Upper lobe of left lung (tissue), 6 donors: Measurements from ENCODE around the gene RHOG. TPM values are rescaled to one million over a fixed set of nuclear protein-coding genes. Genes with fewer than 3 reads are reported as not detected.

Experiments
- ATAC-seq, 2 donors: fragments of 200-7000 bp; cut with Tn5 transposase; one replicate each; pipeline ENCODE4 v1.9.1; 2022; ENCODE audit warnings: mild to moderate bottlenecking in 2 of 2, moderate library complexity in 2 of 2; ENCODE audit not compliant: low FRiP score in 2 of 2
- DNase-seq, 2 donors: peaks; one replicate each; pipeline ENCODE4 v3.0.0-alpha.2; 2019 to 2020
- H3K27ac ChIP-seq, 4 donors: fragments of 200-600 bp; sonication (generic); one replicate each; pipeline ENCODE4 v1.5.1; 2016 to 2019
- H3K27me3 ChIP-seq, 4 donors: fragments of 200-600 bp; sonication (generic); one replicate each; pipeline ENCODE4 v1.5.1; 2017 to 2019
- H3K36me3 ChIP-seq, 4 donors: fragments of 200-600 bp; sonication (generic); one replicate each; pipeline ENCODE4 v1.5.1; 2016 to 2019
- H3K4me1 ChIP-seq, 4 donors: fragments of 200-600 bp; sonication (generic); one replicate each; pipeline ENCODE4 v1.5.1; 2018 to 2019
- H3K4me3 ChIP-seq, 4 donors: fragments of 200-600 bp; sonication (generic); one replicate each; pipeline ENCODE4 v1.5.1; 2017 to 2019; ENCODE audit warnings: mild to moderate bottlenecking in 2 of 4, moderate library complexity in 1 of 4
- H3K9me3 ChIP-seq, 4 donors: fragments of 200-600 bp; sonication (generic); one replicate each; pipeline ENCODE4 v1.5.1; 2018 to 2019
- CTCF ChIP-seq, 6 experiments: fragments of 450-650 bp in 4 of 6; fragments of 200-600 bp in 2 of 6; sonication (generic) in 2 of 6; IDR thresholded peaks; one replicate each; pipeline ENCODE4 v1.5.1; 2016 to 2019; ENCODE audit warnings: antibody characterized with exemption in 6 of 6
- EP300 ChIP-seq, 4 donors: sonication (generic); formaldehyde crosslinking; IDR thresholded peaks; one replicate each; pipeline ENCODE4 v1.5.1; 2017; ENCODE audit warnings: antibody characterized with exemption in 4 of 4, control low read depth in 2 of 4
- POLR2A ChIP-seq, 4 donors: fragments of 450-650 bp; IDR thresholded peaks; one replicate each; pipeline ENCODE4 v1.5.1; 2016 to 2017; ENCODE audit warnings: antibody characterized with exemption in 4 of 4, mild to moderate bottlenecking in 2 of 4
- POLR2AphosphoS5 ChIP-seq, 2 donors: sonication (generic); formaldehyde crosslinking; IDR thresholded peaks; one replicate each; pipeline ENCODE4 v1.5.1; 2017; ENCODE audit warnings: antibody characterized with exemption in 2 of 2
- WGBS, 2 donors: methylation state at CpG; one replicate each; pipeline ENCODE4 v1.1.5; 2017 to 2018; 5-methylcytosine and 5-hydroxymethylcytosine counted together
- total RNA-seq, 6 donors: library from RNA; depleted of rRNA in 4 of 6; stranded (reverse); fragments of >200 nt in 4 of 6; gene quantifications; one replicate each; pipeline versions ENCODE4 v1.1.0 to v1.2.1, GENCODE V29; 2016 to 2021
- donor health status: DM: no; HTN: no; CAD: no; lungs with moderate emphysema.
- donor health status: DM: no; HTN: yes; CAD: no; lungs with severe emphysema.

RHOG gene
- total RNA-seq, 6 donors from 2014 or later = 67.0 to 137 (median 85.1) TPM

GRCh38 chr11:3825473-3826154 is 15.1 kb downstream of the RHOG start:
- peak in 1 of 2 donors; percentile 8 for ATAC-seq
- WGBS, 2 donors = 74 to 77% methylated on average over 7 to 8 of the region's 8 CpGs

GRCh38 chr11:3824714-3825472 is 15.9 kb downstream of the RHOG start:
- Histone ChIP-seq H3K4me3 (no peak overlapping the region), H3K9me3 (no peaks in the 10 kb centered on the region), H3K4me1 (peaks cover 0 to 2% (median under 1%) of the 10 kb centered on the region in 4 donors), H3K27ac (peak overlapping the region in 3 of 4 donors; percentile 17 to 34 (median 33)), H3K27me3 (no peaks in the 10 kb centered on the region), H3K36me3 (peaks cover 14 to 46% (median 28%) of the 10 kb centered on the region in 4 donors)
- 69 to 73% methylated on average over 17 to 18 of the region's 18 CpGs for WGBS, 2 donors
- TF ChIP-seq POLR2A (IDR thresholded peaks at IDR 0.05) = no peak
- TF ChIP-seq POLR2AphosphoS5 (IDR thresholded peaks at IDR 0.05) = peak in 1 of 2 donors; percentile 25
- peak; percentile 73 to 93 (median 80) for TF ChIP-seq CTCF (IDR thresholded peaks at IDR 0.05)
- DNase-seq = peak in 1 of 2 donors; percentile 74
- peak; percentile 77 to 81 for ATAC-seq

More at GRCh38 chr11:3825473-3826154, 15.1 kb downstream of the RHOG start:
- no peaks in the 10 kb centered on the region for H3K27me3 ChIP-seq
- no peak for DNase-seq
- peaks cover under 1 to 8% (median 5%) of the 10 kb centered on the region in 4 donors for H3K4me1 ChIP-seq
- H3K27ac ChIP-seq = peak overlapping the region in 2 of 4 donors; percentile 17 to 33
- no peak for TF ChIP-seq EP300 (IDR thresholded peaks at IDR 0.05)
- TF ChIP-seq CTCF (IDR thresholded peaks at IDR 0.05) = no peak
- no peak for TF ChIP-seq POLR2AphosphoS5 (IDR thresholded peaks at IDR 0.05)
- TF ChIP-seq POLR2A (IDR thresholded peaks at IDR 0.05) = no peak
- H3K4me3 ChIP-seq = no peak overlapping the region
- peaks cover 14 to 52% (median 31%) of the 10 kb centered on the region in 4 donors for H3K36me3 ChIP-seq
- H3K9me3 ChIP-seq = no peaks in the 10 kb centered on the region

- peak in 1 of 2 donors; percentile 2 for ATAC-seq
- peaks cover 10 to 40% (median 22%) of the 10 kb centered on the region in 4 donors for H3K36me3 ChIP-seq
- DNase-seq = peak in 1 of 2 donors; percentile 76
- TF ChIP-seq EP300 (IDR thresholded peaks at IDR 0.05) = no peak
- TF ChIP-seq POLR2A (IDR thresholded peaks at IDR 0.05) = no peak
- no peak for TF ChIP-seq POLR2AphosphoS5 (IDR thresholded peaks at IDR 0.05)
- no peak for TF ChIP-seq CTCF (IDR thresholded peaks at IDR 0.05)
- no peaks in the 10 kb centered on the region for H3K9me3 ChIP-seq
- H3K4me3 ChIP-seq = no peak overlapping the region
- 94% methylated on average over 30 of the region's 30 CpGs for WGBS, 2 donors
- peaks cover 0 to 2% (median 0%) of the 10 kb centered on the region in 4 donors for H3K4me1 ChIP-seq
- H3K27ac ChIP-seq = peak overlapping the region in 2 of 4 donors; percentile 12 to 34
- H3K27me3 ChIP-seq = no peaks in the 10 kb centered on the region
These were observed 16.8 kb downstream of the RHOG start for GRCh38 chr11:3823762-3824506.

- ATAC-seq = peak in 1 of 2 donors; percentile 67
- H3K27ac ChIP-seq = no peak overlapping the region
- no peak for DNase-seq
- no peaks in the 10 kb centered on the region for H3K27me3 ChIP-seq
- H3K4me3 ChIP-seq = no peak overlapping the region
- TF ChIP-seq POLR2A (IDR thresholded peaks at IDR 0.05) (no peak), POLR2AphosphoS5 (IDR thresholded peaks at IDR 0.05) (no peak), CTCF (IDR thresholded peaks at IDR 0.05) (no peak), EP300 (IDR thresholded peaks at IDR 0.05) (no peak)
- H3K9me3 ChIP-seq = no peaks in the 10 kb centered on the region
- WGBS, 2 donors = 94 to 97% methylated on average over 3 of the region's 3 CpGs
- H3K4me1 ChIP-seq = peaks cover 0 to 2% (median 0%) of the 10 kb centered on the region in 4 donors
- H3K36me3 ChIP-seq = peaks cover 10 to 40% (median 22%) of the 10 kb centered on the region in 4 donors
These were observed 17.5 kb downstream of the RHOG start for GRCh38 chr11:3823303-3823702.
